GM23248 (cell line): Measurements from ENCODE around the gene CACNA1C. TPM values are rescaled to one million over a fixed set of nuclear protein-coding genes. Genes with fewer than 3 reads are reported as not detected.
"Not testable (repeated sequence)": the region's sequence is repeated elsewhere in the genome, so short reads cannot be mapped to it uniquely, and the experiment has no call there.

Experiments
- DNase-seq: peaks from one replicate; pipeline ENCODE4 v3.0.0-alpha.2; 2015
- H2AFZ ChIP-seq: fragments of 200-600 bp; sonication (generic); 2 replicates; pipeline ENCODE4 v1.6.1; 2016; ENCODE audit warnings: antibody characterized with exemption
- H3F3A ChIP-seq: fragments of 200-600 bp; sonication (generic); 2 replicates; pipeline ENCODE4 v1.6.1; 2016; ENCODE audit warnings: mild to moderate bottlenecking, antibody characterized with exemption, mixed run types; ENCODE audit not compliant: insufficient read depth
- H3K27ac ChIP-seq: fragments of 200-600 bp; sonication (generic); 2 replicates; pipeline ENCODE4 v1.5.1; 2016; ENCODE audit warnings: mild to moderate bottlenecking
- H3K27me3 ChIP-seq: fragments of 200-600 bp; sonication (generic); replicated peaks from 2 replicates; pipeline ENCODE4 v1.6.1; 2016; ENCODE audit warnings: mild to moderate bottlenecking; ENCODE audit not compliant: insufficient read depth
- H3K36me3 ChIP-seq: fragments of 200-600 bp; sonication (generic); 2 replicates; pipeline ENCODE4 v1.6.1; 2016; ENCODE audit warnings: low read depth, mild to moderate bottlenecking
- H3K4me1 ChIP-seq: fragments of 200-600 bp; sonication (generic); 2 replicates; pipeline ENCODE4 v1.6.1; 2016; ENCODE audit warnings: mild to moderate bottlenecking; ENCODE audit not compliant: insufficient read depth
- H3K4me2 ChIP-seq: fragments of 200-600 bp; sonication (generic); one replicate; pipeline ENCODE4 v1.6.1; 2016; ENCODE audit warnings: mild to moderate bottlenecking; ENCODE audit not compliant: unreplicated experiment
- H3K4me3 ChIP-seq: fragments of 200-600 bp; sonication (generic); 2 replicates; pipeline ENCODE4 v1.5.1; 2016; ENCODE audit warnings: mild to moderate bottlenecking
- H3K79me2 ChIP-seq: fragments of 200-600 bp; sonication (generic); 2 replicates; pipeline ENCODE4 v1.6.1; 2016; ENCODE audit warnings: mild to moderate bottlenecking; ENCODE audit not compliant: insufficient read depth
- H3K9ac ChIP-seq: fragments of 200-600 bp; sonication (generic); 2 replicates; pipeline ENCODE4 v1.6.1; 2016; ENCODE audit warnings: mild to moderate bottlenecking
- H3K9me2 ChIP-seq: fragments of 200-600 bp; sonication (generic); 2 replicates; pipeline ENCODE4 v1.6.1; 2016; ENCODE audit warnings: mixed run types, mild to moderate bottlenecking, moderate library complexity; ENCODE audit not compliant: insufficient read depth
- H3K9me3 ChIP-seq: fragments of 200-600 bp; sonication (generic); one replicate; pipeline ENCODE4 v1.6.1; 2017; ENCODE audit warnings: low read depth
- H4K20me1 ChIP-seq: fragments of 200-600 bp; sonication (generic); 2 replicates; pipeline ENCODE4 v1.6.0; 2016; ENCODE audit not compliant: insufficient read depth
- EZH2 ChIP-seq: fragments of 200-600 bp; sonication (generic); IDR thresholded peaks from 2 replicates; pipeline ENCODE4 v1.6.1; 2018; ENCODE audit warnings: antibody characterized with exemption, mild to moderate bottlenecking; ENCODE audit not compliant: insufficient read depth, poor library complexity, severe bottlenecking
- EZH2phosphoT487 ChIP-seq: fragments of 200-600 bp; sonication (generic); IDR thresholded peaks from 2 replicates; pipeline ENCODE4 v1.6.1; 2018; ENCODE audit warnings: antibody characterized with exemption, moderate library complexity, mild to moderate bottlenecking, low read depth; ENCODE audit not compliant: insufficient read depth
- WGBS, 2 experiments: methylation state at CpG; one replicate each; pipeline ENCODE4 v1.1.6; 2015 to 2017; ENCODE audit warnings: low lambda C conversion rate in 2 of 2, low coverage in 1 of 2; ENCODE audit errors: missing lambda C conversion rate in 2 of 2; 5-methylcytosine and 5-hydroxymethylcytosine counted together
- in situ Hi-C: fragments of 300-500 bp; cut with MboI; formaldehyde crosslinking; loops from 2 replicates; pipeline ENCODE4 v1.15.0; 2020
- polyA plus RNA-seq: library from polyadenylated mRNA; unstranded; fragments of >200 nt; fragmentation: Nextera tagmentation; extraction: Ambion mirVana; gene quantifications from 2 replicates; pipeline ENCODE4 v1.2.1, GENCODE V29; 2016
- total RNA-seq: library from RNA; depleted of rRNA; stranded (reverse); fragments of >200 nt; shearing (Covaris generic); gene quantifications from 2 replicates; pipeline ENCODE4 v1.2.3, GENCODE V29; 2014

CACNA1C gene
- total and polyA plus RNA-seq, 2 experiments from 2014 or later, result 4.9 to 11.5 TPM

DNA sequence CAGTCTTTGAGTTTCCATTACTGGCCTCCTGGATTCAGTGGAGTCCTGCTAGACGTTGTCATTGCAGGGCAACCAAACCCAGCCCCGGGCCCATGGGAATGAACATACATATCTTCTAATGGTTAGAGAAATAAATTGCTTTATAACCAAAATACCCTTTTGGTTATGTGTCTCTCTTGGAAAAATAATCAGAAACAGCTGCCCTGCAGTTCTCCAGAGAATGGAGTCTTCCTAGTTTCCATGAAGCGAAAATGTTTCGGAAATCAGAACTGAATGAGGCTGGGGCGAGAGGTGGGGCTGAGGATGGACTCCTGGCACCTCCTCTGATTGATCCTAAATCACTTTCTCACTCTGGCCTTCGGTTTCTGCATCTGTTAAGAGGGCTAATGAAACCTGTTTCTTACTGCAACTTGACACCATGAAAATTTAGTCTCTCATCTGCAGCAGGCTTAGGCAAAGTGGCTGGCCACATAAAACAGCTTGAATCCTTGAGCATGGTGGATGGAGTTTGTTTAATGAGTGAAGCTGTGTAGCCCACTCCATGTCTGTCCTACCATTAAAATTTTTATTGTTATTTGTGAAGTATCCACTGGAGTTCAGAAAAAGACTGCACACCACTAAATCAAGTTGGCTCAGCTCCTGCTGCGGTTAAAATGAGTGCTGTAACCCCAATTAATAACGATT lies 198.9 kb downstream of the CACNA1C start:
- Histone ChIP-seq H3K9ac (0 out of 2 replicates have a peak overlapping the region, but pooled peaks have one; percentile 26), H3K9me2 (no peaks in the 10 kb centered on the region), H3K27me3 (no peaks in the 10 kb centered on the region), H3K4me3 (no peak overlapping the region), H3K27ac (peak overlapping the region; percentile 63), H2AFZ (no peak overlapping the region), H3K4me1 (peaks cover 46% of the 10 kb centered on the region), H3K79me2 (peaks cover 52% of the 10 kb centered on the region), H3K36me3 (no peaks in the 10 kb centered on the region), H3F3A (peaks cover 35% of the 10 kb centered on the region), H4K20me1 (no peaks in the 10 kb centered on the region), H3K9me3 (no peaks in the 10 kb centered on the region), H3K4me2 (no peak overlapping the region)
- in situ Hi-C loops, result no loop called here
- WGBS, 2 experiments, result 48 to 49% methylated on average over 8 of the region's 8 CpGs
- TF ChIP-seq EZH2, result no peak
- DNase-seq, result no peak

DNA sequence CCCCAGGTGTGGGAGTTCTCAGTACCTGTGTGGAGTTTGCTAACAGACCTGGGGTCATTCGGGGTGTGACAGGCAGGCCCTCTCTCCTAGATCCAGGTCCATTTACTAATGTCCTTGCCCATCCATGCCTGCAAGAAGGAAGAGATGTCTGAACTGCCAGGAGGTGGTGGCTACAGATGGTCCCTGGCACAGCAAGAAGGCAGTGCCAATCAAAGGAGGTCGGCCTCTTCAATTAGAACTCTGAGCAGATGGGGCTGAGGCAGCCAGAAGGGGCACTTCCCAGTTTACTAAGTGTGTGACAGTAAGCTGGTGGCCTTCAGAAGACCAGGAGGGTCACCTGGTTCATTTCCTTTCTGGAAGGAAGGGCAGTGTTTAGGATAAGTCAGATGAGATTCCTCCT lies 202.5 kb downstream of the CACNA1C start:
- H3K27ac ChIP-seq, result no peak overlapping the region
- H3K27me3 ChIP-seq, result no peaks in the 10 kb centered on the region
- DNase-seq, result no peak
- H3K4me2 ChIP-seq, result no peak overlapping the region
- H3K79me2 ChIP-seq, result peaks cover 54% of the 10 kb centered on the region
- no peaks in the 10 kb centered on the region for H3K9me2 ChIP-seq
- no peak overlapping the region for H3K9ac ChIP-seq
- H3K9me3 ChIP-seq, result no peaks in the 10 kb centered on the region
- no peaks in the 10 kb centered on the region for H4K20me1 ChIP-seq
- no peak overlapping the region for H2AFZ ChIP-seq
- in situ Hi-C loops, result no loop called here
- TF ChIP-seq EZH2phosphoT487 (no peak), EZH2 (no peak)
- peaks cover 47% of the 10 kb centered on the region for H3F3A ChIP-seq
- peaks cover 53% of the 10 kb centered on the region for H3K4me1 ChIP-seq
- no peak overlapping the region for H3K4me3 ChIP-seq
- no peaks in the 10 kb centered on the region for H3K36me3 ChIP-seq
- WGBS, 2 experiments, result 97 to 100% methylated on average over 2 of the region's 2 CpGs

DNA sequence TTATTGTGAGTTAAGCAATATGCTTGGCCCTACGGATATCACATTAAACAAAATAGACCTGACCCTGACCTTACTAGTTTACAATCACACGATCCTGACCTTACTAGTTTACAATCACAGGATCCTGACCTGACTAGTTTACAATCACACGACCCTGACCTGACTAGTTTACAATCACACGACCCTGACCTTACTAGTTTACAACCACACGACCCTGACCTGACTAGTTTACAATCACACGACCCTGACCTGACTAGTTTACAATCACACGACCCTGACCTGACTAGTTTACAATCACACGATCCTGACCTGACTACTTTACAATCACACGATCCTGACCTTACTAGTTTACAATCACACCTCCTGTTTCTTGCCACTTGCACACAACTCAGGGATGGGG lies 202.9 kb downstream of the CACNA1C start:
- Histone ChIP-seq H3F3A (peaks cover 46% of the 10 kb centered on the region), H3K4me1 (peaks cover 49% of the 10 kb centered on the region), H3K79me2 (peaks cover 54% of the 10 kb centered on the region), H3K27ac (peak overlapping the region; percentile 79), H3K9ac (peak overlapping the region; percentile 39; the same call in 1 of the 2 replicates)
- H3K9me2 ChIP-seq, H4K20me1 ChIP-seq, H3K36me3 ChIP-seq, H3K27me3 ChIP-seq, H3K4me2 ChIP-seq, H3K9me3 ChIP-seq, H2AFZ ChIP-seq, DNase-seq, in situ Hi-C loops, H3K4me3 ChIP-seq: not testable (repeated sequence)
- 93 to 96% methylated on average over 9 of the region's 9 CpGs for WGBS, 2 experiments

DNA sequence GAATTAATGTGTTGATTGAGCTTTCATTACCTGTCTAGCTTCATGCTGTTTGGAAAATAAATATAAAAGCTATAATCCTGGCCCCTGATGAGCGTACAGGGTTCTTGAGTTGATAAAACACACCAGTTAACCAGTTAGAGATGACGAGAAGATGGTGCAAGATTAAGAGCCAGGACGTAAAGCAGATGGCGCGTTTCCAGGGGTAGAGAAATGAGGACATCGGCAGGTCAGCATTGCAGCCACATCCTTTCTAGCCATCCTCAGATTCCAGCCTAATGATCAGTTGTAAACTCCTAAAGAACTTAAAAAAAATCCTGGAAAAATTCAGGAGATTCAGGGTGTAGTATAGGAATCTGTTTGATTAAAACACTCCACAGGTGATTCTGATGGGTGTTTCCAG lies 203.7 kb downstream of the CACNA1C start:
- no peak for TF ChIP-seq EZH2phosphoT487
- no peak for TF ChIP-seq EZH2
- Histone ChIP-seq H3K9ac (peak overlapping the region; percentile 39), H3K4me1 (peaks cover 46% of the 10 kb centered on the region), H3K9me2 (no peaks in the 10 kb centered on the region), H2AFZ (no peak overlapping the region), H3K9me3 (no peaks in the 10 kb centered on the region), H3K36me3 (no peaks in the 10 kb centered on the region), H3K4me3 (peak overlapping the region; percentile 14; the same call in 1 of the 2 replicates), H3K27me3 (no peaks in the 10 kb centered on the region), H3F3A (peaks cover 41% of the 10 kb centered on the region), H3K79me2 (peaks cover 59% of the 10 kb centered on the region), H3K4me2 (peak overlapping the region; percentile 71), H4K20me1 (no peaks in the 10 kb centered on the region), H3K27ac (peak overlapping the region; percentile 79)
- in situ Hi-C loops, result no loop called here
- WGBS, 2 experiments, result 42 to 43% methylated on average over 6 of the region's 6 CpGs
- DNase-seq, result peak; percentile 87
